Vagina (tissue), 2 donors: ENCODE results near the gene ARSH.

Experiments used
- CTCF ChIP-seq, 3 experiments: fragments of 450-650 bp in 2 of 3; fragments of 200-600 bp in 1 of 3; sonication (generic) in 1 of 3; IDR thresholded peaks; one replicate each; pipeline ENCODE4 v1.5.1; 2017 to 2019; ENCODE audit warnings: antibody characterized with exemption in 3 of 3, mild to moderate bottlenecking in 2 of 3, moderate library complexity in 2 of 3
- POLR2AphosphoS5 ChIP-seq, 2 donors: sonication (generic); formaldehyde crosslinking; IDR thresholded peaks; one replicate each; pipeline ENCODE4 v1.9.0; 2017; ENCODE audit warnings: antibody characterized with exemption in 2 of 2, mild to moderate bottlenecking in 2 of 2, low read depth in 1 of 2; ENCODE audit not compliant: insufficient read depth in 1 of 2

GRCh38 chrX:3044671-3045070 is 38.3 kb downstream of the ARSH start:
- no peak for TF ChIP-seq CTCF (IDR thresholded peaks at IDR 0.05)
- no peak for TF ChIP-seq POLR2AphosphoS5 (IDR thresholded peaks at IDR 0.05; ENCODE audit: insufficient read depth in 1 of 2, low read depth in 1 of 2)
